ENCODE measurements around the gene FUCA1.

FUCA1 gene

DNA sequence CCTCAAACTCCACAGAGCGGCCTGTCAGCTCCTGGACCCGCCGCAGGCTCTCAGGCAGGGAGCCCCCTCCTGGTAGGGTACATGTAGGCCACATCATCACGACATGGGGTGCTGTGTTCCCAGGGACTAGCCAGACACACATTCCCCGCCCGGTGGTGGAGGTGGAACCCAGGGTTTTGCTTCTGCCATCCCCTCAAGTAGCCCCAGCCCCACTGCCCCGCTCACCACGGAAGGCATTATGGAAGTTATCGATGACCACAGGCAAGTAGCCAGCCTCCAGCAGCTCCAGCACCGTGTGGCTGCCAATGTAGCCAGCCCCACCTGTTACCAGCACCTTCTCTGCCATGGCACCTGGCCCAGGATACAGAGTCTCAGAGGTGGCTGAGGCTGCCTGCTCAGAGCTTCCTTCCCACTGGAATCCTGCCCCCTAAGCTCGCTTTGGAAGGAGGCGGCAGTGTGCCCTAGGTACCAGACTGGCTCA is 69.4 kb downstream of the FUCA1 start:
- H3K27me3 ChIP-seq: no peaks in the 10 kb centered on the region
- no peaks in the 10 kb centered on the region for H3K36me3 ChIP-seq
- H3K9me3 ChIP-seq: no peaks in the 10 kb centered on the region
- TF ChIP-seq, protein P1, sequence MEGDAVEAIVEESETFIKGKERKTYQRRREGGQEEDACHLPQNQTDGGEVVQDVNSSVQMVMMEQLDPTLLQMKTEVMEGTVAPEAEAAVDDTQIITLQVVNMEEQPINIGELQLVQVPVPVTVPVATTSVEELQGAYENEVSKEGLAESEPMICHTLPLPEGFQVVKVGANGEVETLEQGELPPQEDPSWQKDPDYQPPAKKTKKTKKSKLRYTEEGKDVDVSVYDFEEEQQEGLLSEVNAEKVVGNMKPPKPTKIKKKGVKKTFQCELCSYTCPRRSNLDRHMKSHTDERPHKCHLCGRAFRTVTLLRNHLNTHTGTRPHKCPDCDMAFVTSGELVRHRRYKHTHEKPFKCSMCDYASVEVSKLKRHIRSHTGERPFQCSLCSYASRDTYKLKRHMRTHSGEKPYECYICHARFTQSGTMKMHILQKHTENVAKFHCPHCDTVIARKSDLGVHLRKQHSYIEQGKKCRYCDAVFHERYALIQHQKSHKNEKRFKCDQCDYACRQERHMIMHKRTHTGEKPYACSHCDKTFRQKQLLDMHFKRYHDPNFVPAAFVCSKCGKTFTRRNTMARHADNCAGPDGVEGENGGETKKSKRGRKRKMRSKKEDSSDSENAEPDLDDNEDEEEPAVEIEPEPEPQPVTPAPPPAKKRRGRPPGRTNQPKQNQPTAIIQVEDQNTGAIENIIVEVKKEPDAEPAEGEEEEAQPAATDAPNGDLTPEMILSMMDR (IDR thresholded peaks at IDR 0.05; ENCODE audit: low read depth, low read length): no peak
- no peak for DNase-seq
- H3K4me3 ChIP-seq (ENCODE audit: low read depth, low read length): no peak overlapping the region
- no peaks in the 10 kb centered on the region for H3K4me1 ChIP-seq

DNA sequence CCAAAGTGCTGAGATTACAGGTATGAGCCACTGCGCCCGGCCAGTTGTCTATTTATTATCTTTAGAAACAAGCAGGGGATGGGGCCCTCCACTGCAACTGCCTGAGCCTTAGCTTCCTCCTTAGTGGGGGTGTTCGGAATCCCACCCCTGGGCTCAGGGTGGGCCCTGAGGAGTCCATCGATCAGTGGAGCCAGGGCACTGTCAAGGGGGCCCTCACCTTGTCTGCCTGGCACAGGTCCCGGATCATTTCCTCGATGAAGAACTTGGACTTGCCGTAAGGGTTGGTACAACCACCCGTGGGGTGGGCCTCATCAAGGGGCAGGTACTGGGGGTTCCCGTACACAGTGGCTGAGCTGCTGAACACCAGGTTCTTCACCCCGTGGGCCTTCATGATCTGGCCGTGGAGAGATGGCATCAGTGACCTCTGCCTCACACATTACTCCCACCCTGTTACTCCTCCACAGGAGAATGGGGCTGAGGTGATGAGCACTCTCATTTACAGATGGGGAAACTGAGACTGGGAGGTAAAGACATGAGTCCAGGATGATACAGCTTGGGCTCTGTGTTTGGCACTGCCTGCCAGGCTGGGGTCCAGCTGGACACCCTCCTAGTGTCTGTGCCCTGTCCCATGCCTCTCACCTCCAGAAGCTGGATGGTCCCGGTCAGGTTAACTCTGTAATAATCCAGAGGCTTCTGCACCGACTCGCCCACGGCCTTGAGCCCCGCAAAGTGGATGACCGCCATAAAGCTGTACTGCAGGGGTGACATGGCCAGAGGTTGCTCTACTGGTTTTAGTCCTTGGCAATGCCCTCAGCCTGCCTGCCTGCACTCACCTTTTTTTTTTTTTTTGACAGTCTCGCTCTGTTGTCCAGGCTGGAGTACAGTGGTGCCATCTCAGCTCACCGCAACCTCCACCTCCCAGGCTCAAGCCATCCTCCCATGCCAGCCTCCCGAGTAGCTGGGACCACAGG is 70.3 kb downstream of the FUCA1 start:
- H3K36me3 ChIP-seq: no peaks in the 10 kb centered on the region
- no peaks in the 10 kb centered on the region for H3K9me3 ChIP-seq

DNA sequence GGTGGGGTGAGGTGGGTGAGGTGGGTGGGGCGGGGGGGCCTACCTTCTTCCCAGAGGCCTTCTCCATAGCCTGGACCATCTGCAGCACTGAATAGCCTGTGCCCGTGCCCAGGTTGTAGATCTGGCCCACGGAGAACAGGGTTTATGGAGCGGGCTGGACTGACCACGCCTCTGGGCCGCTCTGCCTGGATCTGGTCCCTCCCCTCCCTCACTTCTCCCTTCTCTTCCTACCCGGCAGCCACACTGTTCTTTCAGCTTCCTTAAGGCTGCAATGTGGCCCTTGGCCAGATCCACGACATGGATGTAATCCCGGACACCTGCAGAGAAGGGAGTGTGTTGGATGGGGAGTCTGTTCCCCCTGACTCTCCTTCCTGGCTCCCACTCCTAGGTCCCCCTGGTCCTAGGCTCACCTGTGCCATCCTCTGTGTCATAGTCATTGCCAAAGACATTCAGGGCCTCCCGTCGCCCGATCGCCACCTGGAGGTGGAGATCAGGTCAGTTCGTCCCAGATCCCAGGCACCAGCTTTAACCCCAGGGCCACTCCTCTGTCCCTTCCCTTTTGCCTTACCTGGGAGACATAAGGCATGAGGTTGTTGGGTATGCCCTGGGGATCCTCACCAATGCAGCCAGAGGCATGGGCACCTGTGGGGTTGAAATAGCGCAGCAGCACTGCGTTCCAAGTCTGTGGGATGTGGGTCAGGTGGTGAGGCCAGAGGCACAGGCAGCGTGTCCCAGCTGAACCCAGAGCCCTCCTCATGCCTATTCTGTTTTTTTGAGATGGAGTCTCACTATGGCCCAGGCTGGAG is 71.4 kb downstream of the FUCA1 start:
- H3K27me3 ChIP-seq: no peaks in the 10 kb centered on the region
- no peaks in the 10 kb centered on the region for H3K4me1 ChIP-seq
- no peaks in the 10 kb centered on the region for H3K9me3 ChIP-seq
- no peaks in the 10 kb centered on the region for H3K36me3 ChIP-seq
- no peak overlapping the region for H3K4me3 ChIP-seq (ENCODE audit: low read depth, low read length)
- no peak for DNase-seq
- TF ChIP-seq, protein P1 (IDR thresholded peaks at IDR 0.05; ENCODE audit: low read depth, low read length): no peak

More for the DNA sequence above, 70.3 kb downstream of the FUCA1 start:
- no peak overlapping the region for H3K4me3 ChIP-seq (ENCODE audit: low read depth, low read length)
- DNase-seq: no peak
- no peaks in the 10 kb centered on the region for H3K4me1 ChIP-seq
- TF ChIP-seq, protein P1 (IDR thresholded peaks at IDR 0.05; ENCODE audit: low read depth, low read length): no peak
- no peaks in the 10 kb centered on the region for H3K27me3 ChIP-seq

DNA sequence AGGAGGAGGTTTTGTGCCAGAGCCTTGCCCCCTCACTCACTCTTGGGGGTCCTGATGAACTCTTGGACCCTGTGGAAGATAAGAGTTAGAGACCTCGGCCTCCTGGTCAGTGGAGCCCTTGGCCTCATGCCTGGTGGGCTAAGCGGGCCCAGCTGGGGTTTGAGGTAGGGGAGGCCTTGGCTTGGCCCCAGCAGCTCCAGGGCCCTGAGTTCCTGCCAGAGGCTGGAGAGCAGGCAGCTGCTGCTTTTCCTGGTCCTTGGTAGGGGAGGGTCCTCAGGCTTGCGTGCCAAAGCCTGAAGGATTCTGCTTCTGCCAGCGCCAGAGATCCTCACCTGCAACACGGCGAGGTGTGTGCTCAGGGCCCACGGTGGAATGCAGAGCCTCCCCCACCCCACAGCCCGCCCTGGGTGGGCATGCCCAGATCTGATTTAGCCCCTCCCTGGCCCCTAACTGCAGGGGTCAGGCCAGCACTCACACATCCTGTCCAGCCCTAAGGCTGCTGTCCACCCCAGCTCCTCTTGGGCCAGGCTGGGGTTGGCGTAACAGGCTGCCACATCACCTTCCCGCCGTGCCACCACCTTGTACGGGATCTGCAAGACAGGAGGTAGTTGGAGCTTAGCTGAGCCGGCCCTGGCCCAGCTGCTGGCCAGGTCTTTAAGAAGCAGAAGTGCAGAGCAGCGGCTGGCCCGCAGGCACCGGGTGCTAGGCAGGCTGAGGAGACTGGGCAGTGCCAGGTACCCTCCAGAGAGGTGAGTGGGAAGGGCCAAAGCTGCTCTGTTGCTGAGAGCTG is 72.2 kb downstream of the FUCA1 start:
- no peaks in the 10 kb centered on the region for H3K4me1 ChIP-seq
- no peaks in the 10 kb centered on the region for H3K27me3 ChIP-seq
- TF ChIP-seq, protein P1 (IDR thresholded peaks at IDR 0.05; ENCODE audit: low read depth, low read length): no peak
- no peaks in the 10 kb centered on the region for H3K9me3 ChIP-seq
- H3K36me3 ChIP-seq: no peaks in the 10 kb centered on the region
- no peak overlapping the region for H3K4me3 ChIP-seq (ENCODE audit: low read depth, low read length)
- DNase-seq: no peak
